Endothelial cell of umbilical vein (primary cell): Measurements from ENCODE around the gene STAU1. TPM values are rescaled to one million over a fixed set of nuclear protein-coding genes. Genes with fewer than 3 reads are reported as not detected.

Experiments used
- BruUV-seq: library from RNA; stranded (reverse); fragments of 400-500 nt; replicated peaks from 2 replicates; lab custom pipeline; 2021; lab: Mats Ljungman, UMichigan
- CTCF ChIA-PET: fragments of 300-600, 350-600 bp; sonication (Branson Sonifier 250); formaldehyde crosslinking; loops from one replicate; lab custom pipeline; 2021; ENCODE audit warnings: antibody characterized with exemption, inconsistent platforms; lab: Charles Lee
- POLR2A ChIA-PET: fragments of 300-600, 350-600 bp; sonication (Branson Sonifier 250); formaldehyde crosslinking; loops from one replicate; lab custom pipeline; 2021; ENCODE audit warnings: antibody characterized with exemption, inconsistent platforms; lab: Charles Lee
- DNase-seq: peaks from one replicate; pipeline ENCODE4 v3.0.0-alpha.2; 2011; ENCODE audit warnings: low read depth, low spot score
- FAIRE-seq: peaks from 2 replicates; lab custom pipeline; 2011; peaks lifted over from hg19 to GRCh38; lab: Jason Lieb, UNC
- H2AFZ ChIP-seq: 2 replicates; pipeline ENCODE4 v1.6.0; 2012; ENCODE audit warnings: low read depth, low read length, control low read depth, inconsistent platforms
- H3K27ac ChIP-seq: 2 replicates; pipeline ENCODE4 v1.5.1; 2011; ENCODE audit warnings: low read depth, mild to moderate bottlenecking, control low read depth, low read length, moderate library complexity; ENCODE audit not compliant: insufficient read depth
- H3K27me3 ChIP-seq, 2 experiments: 2 replicates each; pipeline versions ENCODE4 v1.6.0 to v1.6.1; 2011; ENCODE audit warnings: low read length in 2 of 2, mixed read lengths in 1 of 2; ENCODE audit not compliant: control insufficient read depth in 2 of 2, insufficient read depth in 2 of 2
- H3K36me3 ChIP-seq, 2 experiments: 2 replicates in 1 of 2; 3 replicates in 1 of 2; pipeline ENCODE4 v1.5.1; 2011; ENCODE audit warnings: low read length in 2 of 2, mild to moderate bottlenecking in 1 of 2, moderate library complexity in 1 of 2; ENCODE audit not compliant: control insufficient read depth in 2 of 2, insufficient read depth in 2 of 2; ENCODE audit errors: extremely low read depth in 1 of 2
- H3K4me1 ChIP-seq: 3 replicates; pipeline ENCODE4 v1.5.1; 2011; ENCODE audit warnings: mild to moderate bottlenecking, low read length; ENCODE audit not compliant: control insufficient read depth, insufficient read depth; ENCODE audit errors: extremely low read depth
- H3K4me2 ChIP-seq: 2 replicates; pipeline ENCODE4 v1.6.1; 2011; ENCODE audit warnings: low read length, control low read depth, mixed read lengths; ENCODE audit not compliant: insufficient read depth
- H3K4me3 ChIP-seq, 3 experiments: fragments of 200-600 bp in 1 of 3; sonication (generic), shearing (Covaris generic) in 1 of 3; replicated peaks in 1 of 3; 2 replicates each; pipeline ENCODE4 v1.5.1; 2011 to 2016; ENCODE audit warnings: control low read depth in 3 of 3, low read length in 3 of 3, mild to moderate bottlenecking in 2 of 3, inconsistent platforms in 1 of 3, low read depth in 1 of 3, moderate library complexity in 1 of 3; ENCODE audit not compliant: insufficient read depth in 1 of 3
- H3K79me2 ChIP-seq: 2 replicates; pipeline ENCODE4 v1.6.0; 2012; ENCODE audit warnings: low read length, inconsistent platforms; ENCODE audit not compliant: control insufficient read depth, insufficient read depth
- H3K9ac ChIP-seq: replicated peaks from 2 replicates; pipeline ENCODE3; 2011; ENCODE audit warnings: low read length, control low read depth; ENCODE audit not compliant: insufficient read depth; ENCODE audit errors: extremely low read depth
- H3K9me1 ChIP-seq: replicated peaks from 3 replicates; pipeline ENCODE4 v1.6.0; 2011; ENCODE audit warnings: mild to moderate bottlenecking, low read length; ENCODE audit not compliant: control insufficient read depth, insufficient read depth; ENCODE audit errors: extremely low read depth
- H3K9me3 ChIP-seq: replicated peaks from 2 replicates; pipeline ENCODE4 v1.5.1; 2012; ENCODE audit warnings: low read length, inconsistent platforms; ENCODE audit not compliant: control insufficient read depth, insufficient read depth
- H4K20me1 ChIP-seq: replicated peaks from 2 replicates; pipeline ENCODE3; 2011; ENCODE audit warnings: mild to moderate bottlenecking, low read length; ENCODE audit not compliant: control insufficient read depth, insufficient read depth; ENCODE audit errors: extremely low read depth
- CTCF ChIP-seq, 2 donors: IDR thresholded peaks; 1 replicate in 1 of 2; 2 replicates in 1 of 2; pipeline ENCODE4 v1.5.1; 2011; ENCODE audit warnings: low read length in 2 of 2, mild to moderate bottlenecking in 2 of 2, moderate library complexity in 2 of 2, control low read depth in 1 of 2, inconsistent platforms in 1 of 2, low read depth in 1 of 2; ENCODE audit not compliant: insufficient read depth in 1 of 2; ENCODE audit errors: extremely low read depth in 1 of 2
- MAX ChIP-seq: IDR thresholded peaks from 2 replicates; pipeline ENCODE4 v1.6.1; 2011; ENCODE audit not compliant: insufficient read depth, insufficient read length
- MYC ChIP-seq: IDR thresholded peaks from one replicate; pipeline ENCODE4 v1.6.1; 2011; ENCODE audit warnings: mild to moderate bottlenecking, low read depth, low read length
- POLR2AphosphoS5 ChIP-seq: IDR thresholded peaks from 2 replicates; pipeline ENCODE4 v1.6.1; 2012; ENCODE audit warnings: low read depth, mild to moderate bottlenecking, control low read depth, low read length, moderate library complexity; ENCODE audit not compliant: insufficient read depth
- dilution Hi-C: fragments of 300-500 bp; cut with MboI; formaldehyde crosslinking; loops from one replicate; pipeline ENCODE4 v1.15.0; 2019; ENCODE audit warnings: low sequenced_read_pairs; ENCODE audit not compliant: extremely low pct_ligation_motif_present
- intact Hi-C: fragments of 100-400 bp; cut with micrococcal nuclease; formaldehyde crosslinking; loops from one replicate; pipeline ENCODE4 v1.10.0; 2022
- polyA plus RNA-seq, 4 experiments: library from polyadenylated mRNA; depleted of rRNA in 3 of 4; stranded (reverse) in 3 of 4; unstranded in 1 of 4; fragments of >200 nt; gene quantifications; 2 replicates each; pipeline versions ENCODE4 v1.2.1 to v1.2.3, GENCODE V29; 2011 to 2012; ENCODE audit warnings: missing spikeins in 1 of 4
- total RNA-seq: library from RNA; stranded (reverse); gene quantifications from 2 replicates; pipeline ENCODE4 v1.2.3, GENCODE V29; 2021

STAU1 gene
- total and polyA plus RNA-seq, 2 donors (not counting 3 experiments of a cell fraction or from before 2014, with no cell fraction given) = 53.1 to 98.1 TPM

- peaks cover 3% of the 10 kb centered on the region for H4K20me1 ChIP-seq
- TF ChIP-seq CTCF (IDR thresholded peaks at IDR 0.05; ENCODE audit: extremely low read depth in 1 of 2, insufficient read depth in 1 of 2, low read depth in 1 of 2, low read length in 2 of 2) (no peak), POLR2AphosphoS5 (no peak)
- no peaks in the 10 kb centered on the region for H3K9me3 ChIP-seq
- POLR2A ChIA-PET = no interaction called here
- DNase-seq (no peak), FAIRE-seq (no peak)
- H3K79me2 ChIP-seq = peaks cover 61% of the 10 kb centered on the region
- peaks cover 2% of the 10 kb centered on the region for H3K4me1 ChIP-seq
- H3K27me3 ChIP-seq = no peaks in the 10 kb centered on the region
- BruUV-seq = no TSS peak
- CTCF ChIA-PET = interaction anchor here (2.7 kb wide), 1 partner anchor 16 kb away, joined by 11 read pairs; no protein-coding TSS in a partner anchor
- H3K4me2 ChIP-seq = no peak overlapping the region
- intact Hi-C loops (no loop called here), dilution Hi-C loops (no loop called here)
- H3K27ac ChIP-seq = no peak overlapping the region
- H3K4me3 ChIP-seq = no peak overlapping the region
- H3K9me1 ChIP-seq = no peaks in the 10 kb centered on the region
- no peak overlapping the region for H2AFZ ChIP-seq
- peaks cover 2 to 4% of the 10 kb centered on the region in 2 experiments for H3K36me3 ChIP-seq
- no peak overlapping the region for H3K9ac ChIP-seq
Measured at GRCh38 chr20:49163696-49164095, 24.4 kb downstream of the STAU1 start.

- Histone ChIP-seq H3K4me3 (no peak overlapping the region), H3K9ac (no peak overlapping the region), H3K27me3 (no peaks in the 10 kb centered on the region), H3K4me1 (peaks cover 2% of the 10 kb centered on the region), H3K27ac (no peak overlapping the region), H4K20me1 (peaks cover 2% of the 10 kb centered on the region), H3K36me3 (peaks cover 2 to 4% of the 10 kb centered on the region in 2 experiments), H3K79me2 (peaks cover 46% of the 10 kb centered on the region), H3K9me1 (no peaks in the 10 kb centered on the region), H3K4me2 (no peak overlapping the region), H2AFZ (no peak overlapping the region), H3K9me3 (no peaks in the 10 kb centered on the region)
- intact Hi-C loops (no loop called here), dilution Hi-C loops (no loop called here)
- BruUV-seq = no TSS peak
- DNase-seq (no peak), FAIRE-seq (no peak)
- TF ChIP-seq CTCF (IDR thresholded peaks at IDR 0.05; ENCODE audit: extremely low read depth in 1 of 2, insufficient read depth in 1 of 2, low read depth in 1 of 2, low read length in 2 of 2) (no peak), MYC (no peak), MAX (no peak)
- ChIA-PET CTCF (no interaction called here), POLR2A (no interaction called here)
Measured at GRCh38 chr20:49161428-49162152, 26.5 kb downstream of the STAU1 start.
